GM10266 (cell line): ENCODE results near the gene TCF7L1.
"Not testable (repeated sequence)": the region's sequence is repeated elsewhere in the genome, so short reads cannot be mapped to it uniquely, and the experiment has no call there.

Source experiments
- DNase-seq: peaks from one replicate; pipeline ENCODE4 v3.0.0; 2012; ENCODE audit errors: extremely low spot score
- CTCF ChIP-seq: IDR thresholded peaks from 2 replicates; pipeline ENCODE4 v1.5.1; 2012; ENCODE audit warnings: mild to moderate bottlenecking, low read depth; ENCODE audit not compliant: control insufficient read depth, insufficient read depth; ENCODE audit errors: missing control alignments

TCF7L1 gene

DNA sequence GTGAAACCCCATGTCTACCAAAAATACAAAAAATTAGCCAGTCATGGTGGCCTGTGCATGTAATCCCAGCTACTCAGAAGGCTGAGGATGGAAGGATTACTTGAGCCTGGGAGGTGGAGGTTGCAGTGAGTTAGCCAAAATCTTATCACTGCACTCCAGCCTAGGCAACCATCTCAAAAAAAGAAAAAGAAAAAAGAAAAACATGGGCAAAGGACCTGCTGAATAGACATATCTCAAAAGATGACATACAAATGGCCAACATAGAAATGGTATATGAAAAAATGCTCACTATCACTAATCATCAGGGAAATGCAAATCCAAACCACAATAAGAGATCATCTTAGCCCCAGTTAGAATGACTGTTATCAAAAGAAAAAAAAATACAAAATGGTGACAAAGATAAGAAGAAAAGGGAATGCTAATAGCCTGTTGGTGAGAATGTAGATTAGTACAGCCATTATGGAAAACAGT lies 196.0 kb downstream of the TCF7L1 start:
- TF ChIP-seq CTCF, result no peak
- DNase-seq, result no peak

GRCh38 chr2:85329701-85330100 lies 196.5 kb downstream of the TCF7L1 start:
- not testable (repeated sequence) for DNase-seq

GRCh38 chr2:85330839-85331636 lies 197.8 kb downstream of the TCF7L1 start:
- DNase-seq, result no peak
- no peak for TF ChIP-seq CTCF

DNA sequence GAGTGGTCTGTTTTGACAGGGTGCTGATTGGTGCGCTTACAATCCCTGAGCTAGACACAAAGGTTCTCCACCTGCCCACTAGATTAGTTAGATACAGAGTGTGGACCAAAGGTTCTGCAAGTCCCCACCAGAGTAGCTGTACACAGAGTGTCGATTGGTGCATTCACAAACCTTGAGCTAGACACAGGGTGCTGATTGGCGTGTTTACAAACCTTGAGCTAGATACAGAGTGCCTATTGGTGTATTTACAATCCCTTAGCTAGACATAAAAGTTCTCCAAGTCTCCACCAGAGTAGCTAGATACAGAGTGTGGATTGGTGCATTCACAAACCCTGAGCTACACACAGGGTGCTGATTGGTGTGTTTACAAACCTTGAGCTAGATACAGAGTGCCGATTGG lies 200.7 kb downstream of the TCF7L1 start:
- not testable (repeated sequence) for DNase-seq

DNA sequence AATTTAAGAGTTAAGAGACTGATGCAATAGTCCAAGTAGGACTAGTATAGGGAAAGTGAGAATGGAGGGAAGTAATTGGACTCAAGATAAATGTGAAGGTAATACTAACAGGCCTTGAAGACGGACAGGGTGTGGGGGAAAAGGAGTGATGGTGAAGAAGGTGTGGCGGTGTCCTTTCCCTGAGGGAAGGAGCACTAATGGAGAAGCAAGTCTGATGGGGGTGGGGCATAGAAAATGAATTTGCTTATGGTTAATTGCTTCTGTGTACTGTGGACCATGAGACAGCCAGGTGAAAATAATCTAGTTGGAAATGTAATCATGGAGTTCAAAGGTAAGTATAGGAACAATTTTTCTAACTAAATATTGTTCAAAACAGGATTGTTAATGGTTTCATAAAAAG lies 201.7 kb downstream of the TCF7L1 start:
- no peak for DNase-seq
- no peak for TF ChIP-seq CTCF

- no peak for DNase-seq
- TF ChIP-seq CTCF, result no peak
Measured at GRCh38 chr2:85340034-85340892, 207.1 kb downstream of the TCF7L1 start.

DNA sequence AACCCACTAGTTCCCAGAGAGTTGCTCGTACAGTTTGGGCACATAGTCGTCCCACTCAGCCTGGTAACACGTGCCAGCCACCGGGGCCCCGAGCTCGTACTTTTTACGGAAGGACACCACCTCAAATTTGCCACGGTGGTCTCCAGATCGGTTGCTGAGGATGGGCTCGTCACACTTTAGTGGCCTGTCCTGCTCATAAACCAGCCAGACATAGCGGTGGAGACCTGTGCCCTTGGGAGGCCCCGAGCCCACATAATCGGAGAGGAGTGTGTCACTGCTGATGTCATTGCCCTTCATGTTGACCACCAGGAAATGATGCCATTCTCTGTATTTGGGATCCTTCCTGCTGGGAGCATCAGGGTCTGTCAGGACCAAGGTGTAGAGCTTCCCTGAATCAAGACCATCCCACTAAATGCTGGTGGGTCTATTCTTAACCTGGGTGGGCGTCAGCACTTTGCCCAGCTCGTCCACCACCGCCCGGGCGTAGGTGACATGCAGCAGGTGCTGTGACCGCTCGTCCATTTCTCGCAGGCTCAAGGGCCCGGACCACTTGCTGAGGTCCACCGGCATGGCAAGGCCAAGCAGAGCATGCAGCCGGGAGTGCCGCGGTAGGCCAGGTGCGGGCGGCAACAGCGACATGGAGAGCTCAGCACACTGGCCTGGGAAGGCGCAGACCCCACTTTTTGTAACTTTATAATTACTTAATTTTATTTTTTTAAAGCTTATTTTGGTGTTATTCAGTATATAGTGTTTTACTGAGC lies 208.3 kb downstream of the TCF7L1 start:
- DNase-seq, result no peak
- TF ChIP-seq CTCF, result no peak
